Measurements from ENCODE around the gene FARS2. TPM values are rescaled to one million over a fixed set of nuclear protein-coding genes. Genes with fewer than 3 reads are reported as not detected.

Gene FARS2
- total RNA-seq, 4 donors from 2014 or later, result 2.6 to 21.9 (median 15.0) TPM

DNA sequence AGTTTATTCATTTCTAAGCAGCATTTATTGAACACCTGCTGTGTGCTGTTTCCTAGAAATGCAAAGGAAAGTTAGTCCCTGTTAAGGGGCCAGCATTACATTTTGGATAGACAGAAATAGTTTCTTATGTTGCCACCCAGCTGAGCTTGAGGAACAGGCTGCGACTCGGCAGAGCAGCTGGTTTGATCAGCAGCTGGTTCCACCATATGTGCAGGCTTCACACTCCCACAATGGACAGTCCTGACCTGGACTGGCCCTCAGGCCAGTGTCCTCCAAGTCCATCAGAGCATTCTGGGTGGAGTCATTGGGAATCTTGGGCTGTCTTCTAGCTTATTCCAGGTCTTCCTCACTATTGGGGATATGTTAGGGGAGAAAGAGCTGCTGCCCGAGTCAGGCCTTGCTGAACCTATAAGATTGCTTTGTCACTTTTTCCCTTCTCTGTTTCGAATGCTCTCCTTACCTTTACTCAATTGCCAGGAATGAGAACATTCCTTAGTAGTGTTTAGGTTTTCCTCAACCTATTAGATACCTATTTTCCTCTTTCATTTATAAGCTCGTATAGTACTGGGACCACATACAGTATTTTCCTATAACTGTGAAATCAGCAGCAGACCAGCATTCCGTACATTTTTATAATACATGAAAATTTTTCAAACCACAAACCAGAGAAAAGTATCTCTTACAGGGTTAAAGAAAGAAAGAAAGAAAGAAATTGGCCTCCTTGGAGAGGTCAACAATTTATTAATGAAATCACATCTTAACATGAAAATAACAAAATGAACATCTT lies 203.0 kb downstream of the FARS2 start:
- Histone ChIP-seq H3K4me1 (no peaks in the 10 kb centered on the region), H3K4me3 (no peak overlapping the region), H3K9me3 (no peaks in the 10 kb centered on the region), H3K36me3 (no peaks in the 10 kb centered on the region), H3K27me3 (no peaks in the 10 kb centered on the region), H3K27ac (no peak overlapping the region)
- WGBS, 2 donors (ENCODE audit: low coverage in 1 of 2), result 94 to 98% methylated on average over 4 to 6 of the region's 6 CpGs
- in situ Hi-C loops (cut with MboI; ENCODE audit: low pct_ligation_motif_present in 1 of 4, low pct_unique_long_range_greater_than_20kb in 1 of 4, low sequenced_read_pairs in 3 of 4), result no loop called here
- no peak for DNase-seq
- intact Hi-C loops (cut with DNase I; ENCODE audit: low total_unique reads), result no loop called here
- TF ChIP-seq POLR2A (IDR thresholded peaks at IDR 0.05), result no peak
- TF ChIP-seq EP300 (IDR thresholded peaks at IDR 0.05; ENCODE audit: low read depth), result no peak
- TF ChIP-seq CTCF (IDR thresholded peaks at IDR 0.05), result no peak
- no peak for TF ChIP-seq POLR2AphosphoS5 (IDR thresholded peaks at IDR 0.05)

- H3K9me3 ChIP-seq, result peaks cover 0 to 4% of the 10 kb centered on the region in 2 donors
- intact Hi-C loops (cut with DNase I; ENCODE audit: low total_unique reads), result no loop called here
- no peaks in the 10 kb centered on the region for H3K36me3 ChIP-seq
- H3K27ac ChIP-seq, result no peak overlapping the region
- H3K4me1 ChIP-seq, result peaks cover 0 to 5% (median 0%) of the 10 kb centered on the region in 4 donors
- H3K4me3 ChIP-seq, result no peak overlapping the region
- WGBS, 2 donors (ENCODE audit: low coverage in 1 of 2), result 87 to 92% methylated on average over 3 to 5 of the region's 5 CpGs
- in situ Hi-C loops (cut with MboI; ENCODE audit: low pct_ligation_motif_present in 1 of 4, low pct_unique_long_range_greater_than_20kb in 1 of 4, low sequenced_read_pairs in 3 of 4), result no loop called here
- DNase-seq, result no peak
- no peaks in the 10 kb centered on the region for H3K27me3 ChIP-seq
- no peak for TF ChIP-seq POLR2AphosphoS5 (IDR thresholded peaks at IDR 0.05)
- no peak for TF ChIP-seq EP300 (IDR thresholded peaks at IDR 0.05; ENCODE audit: low read depth)
- TF ChIP-seq CTCF (IDR thresholded peaks at IDR 0.05), result no peak
- no peak for TF ChIP-seq POLR2A (IDR thresholded peaks at IDR 0.05)
Observed at GRCh38 chr6:5466281-5467136, 205.2 kb downstream of the FARS2 start.

GRCh38 chr6:5468586-5468985 lies 207.3 kb downstream of the FARS2 start:
- intact Hi-C loops (cut with DNase I; ENCODE audit: low total_unique reads), result no loop called here
- Histone ChIP-seq H3K27me3 (no peaks in the 10 kb centered on the region), H3K36me3 (no peaks in the 10 kb centered on the region), H3K27ac (no peak overlapping the region), H3K9me3 (peaks cover 0 to 4% of the 10 kb centered on the region in 2 donors), H3K4me1 (peaks cover 0 to 5% (median 0%) of the 10 kb centered on the region in 4 donors), H3K4me3 (no peak overlapping the region)
- TF ChIP-seq POLR2A (IDR thresholded peaks at IDR 0.05) (no peak), POLR2AphosphoS5 (IDR thresholded peaks at IDR 0.05) (no peak), EP300 (IDR thresholded peaks at IDR 0.05; ENCODE audit: low read depth) (no peak), CTCF (IDR thresholded peaks at IDR 0.05) (no peak)
- 90 to 92% methylated on average over 4 of the region's 4 CpGs for WGBS, 2 donors (ENCODE audit: low coverage in 1 of 2)
- no peak for DNase-seq
- in situ Hi-C loops (cut with MboI; ENCODE audit: low pct_ligation_motif_present in 1 of 4, low pct_unique_long_range_greater_than_20kb in 1 of 4, low sequenced_read_pairs in 3 of 4), result no loop called here

GRCh38 chr6:5469101-5469846 lies 208.0 kb downstream of the FARS2 start:
- in situ Hi-C loops (cut with MboI; ENCODE audit: low pct_ligation_motif_present in 1 of 4, low pct_unique_long_range_greater_than_20kb in 1 of 4, low sequenced_read_pairs in 3 of 4) (no loop called here), intact Hi-C loops (cut with DNase I; ENCODE audit: low total_unique reads) (no loop called here)
- no peak overlapping the region for H3K4me3 ChIP-seq
- H3K27ac ChIP-seq, result no peak overlapping the region
- no peaks in the 10 kb centered on the region for H3K27me3 ChIP-seq
- WGBS, 2 donors (ENCODE audit: low coverage in 1 of 2), result 84 to 91% methylated on average over 9 to 14 of the region's 14 CpGs
- H3K9me3 ChIP-seq, result peaks cover 0 to 4% of the 10 kb centered on the region in 2 donors
- DNase-seq, result no peak
- H3K4me1 ChIP-seq, result peaks cover 0 to 5% (median 0%) of the 10 kb centered on the region in 4 donors
- no peaks in the 10 kb centered on the region for H3K36me3 ChIP-seq
- TF ChIP-seq EP300 (IDR thresholded peaks at IDR 0.05; ENCODE audit: low read depth), result no peak
- TF ChIP-seq POLR2A (IDR thresholded peaks at IDR 0.05), result no peak
- no peak for TF ChIP-seq POLR2AphosphoS5 (IDR thresholded peaks at IDR 0.05)
- no peak for TF ChIP-seq CTCF (IDR thresholded peaks at IDR 0.05)

Data from transverse colon (tissue), 4 donors.